Calu3 (cell line): ENCODE results near the gene PSMA2. TPM values are rescaled to one million over a fixed set of nuclear protein-coding genes. Genes with fewer than 3 reads are reported as not detected.

ENCODE experiments used
- BruUV-seq: library from RNA; stranded (reverse); fragments of 400-500 nt; replicated peaks from 2 replicates; lab custom pipeline; 2021; lab: Mats Ljungman, UMichigan
- CTCF ChIA-PET: fragments of 300-600 bp; sonication (Branson Sonifier 250); formaldehyde crosslinking; loops from one replicate; lab custom pipeline; 2022; ENCODE audit warnings: antibody characterized with exemption; lab: Charles Lee
- DNase-seq: peaks from one replicate; pipeline ENCODE4 v3.0.0; 2022
- H3K27ac Mint-ChIP-seq: one replicate; pipeline ENCODE4 v1.8.0; 2022; ENCODE audit warnings: mixed read lengths; ENCODE audit not compliant: unreplicated experiment
- H3K27me3 Mint-ChIP-seq: one replicate; pipeline ENCODE4 v1.8.0; 2022; ENCODE audit warnings: mixed read lengths; ENCODE audit not compliant: unreplicated experiment
- H3K36me3 Mint-ChIP-seq: one replicate; pipeline ENCODE4 v1.8.0; 2022; ENCODE audit warnings: mild to moderate bottlenecking, moderate library complexity, mixed read lengths; ENCODE audit not compliant: insufficient read depth, unreplicated experiment
- H3K4me1 Mint-ChIP-seq: one replicate; pipeline ENCODE4 v1.8.0; 2022; ENCODE audit warnings: mild to moderate bottlenecking, low read depth, mixed read lengths; ENCODE audit not compliant: unreplicated experiment
- H3K4me3 Mint-ChIP-seq: one replicate; pipeline ENCODE4 v1.8.0; 2022; ENCODE audit warnings: mild to moderate bottlenecking, low read depth, moderate library complexity, mixed read lengths; ENCODE audit not compliant: unreplicated experiment
- H3K9me3 Mint-ChIP-seq: one replicate; pipeline ENCODE4 v1.8.0; 2022; ENCODE audit warnings: low read depth, mixed read lengths; ENCODE audit not compliant: unreplicated experiment
- intact Hi-C: fragments of 100-400 bp; cut with micrococcal nuclease; formaldehyde crosslinking; loops from one replicate; pipeline ENCODE4 v1.10.0; 2022; ENCODE audit not compliant: unreplicated experiment
- total RNA-seq: library from RNA; stranded (reverse); gene quantifications from 2 replicates; pipeline ENCODE4 v1.2.3, GENCODE V29; 2022
- TF ChIP-seq, protein P1 (sequence below): fragments of 200-600 bp; IDR thresholded peaks from one replicate; pipeline ENCODE4 v1.8.0; 2022; ENCODE audit warnings: antibody characterized with exemption; ENCODE audit not compliant: unreplicated experiment

Gene PSMA2
- total RNA-seq, 1 experiment from 2014 or later, result 208 TPM

DNA sequence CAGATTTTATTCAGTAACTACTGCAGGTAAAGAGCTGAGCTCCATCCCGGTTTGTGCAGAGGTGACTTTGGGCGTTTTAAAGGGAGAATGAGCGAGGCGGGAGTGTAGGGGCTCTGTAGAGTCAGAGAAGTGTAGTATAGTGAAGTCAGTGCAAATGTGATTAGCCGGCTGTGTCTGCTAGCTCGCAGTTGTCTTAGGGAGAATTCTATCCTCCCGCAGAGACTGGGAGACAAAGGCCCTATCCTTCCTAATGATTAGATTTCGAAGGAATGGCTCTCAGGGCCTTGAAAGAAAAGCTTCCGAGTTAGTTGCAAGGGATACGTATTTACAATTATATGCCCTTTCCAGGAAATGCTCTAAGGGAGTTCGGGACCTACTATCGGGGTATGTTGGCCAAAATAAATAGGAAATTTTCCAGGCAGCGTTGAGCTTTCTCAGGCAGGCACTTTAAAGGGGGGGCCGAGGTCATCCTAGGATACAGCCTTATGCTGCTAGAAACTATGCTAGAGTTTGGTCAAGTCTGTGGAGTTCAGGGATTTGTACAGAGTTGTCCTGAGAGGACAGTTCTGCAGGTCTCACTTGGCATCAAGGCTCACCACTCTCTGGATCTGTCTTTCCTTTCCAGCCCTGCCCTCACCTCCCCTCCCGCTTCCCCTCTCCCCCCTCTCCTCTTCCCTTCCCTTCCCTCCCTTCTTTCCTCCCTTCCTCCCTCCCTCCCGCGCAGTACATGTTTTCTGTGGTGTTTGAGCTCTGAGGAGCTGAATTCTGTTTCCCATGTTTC is 1.0 kb upstream of the PSMA2 start:
- H3K4me3 Mint-ChIP-seq, result peak overlapping the region; percentile 100
- H3K4me1 Mint-ChIP-seq, result peaks cover 23% of the 10 kb centered on the region
- intact Hi-C loops, result loop anchor here (5.0 kb wide), 1 partner anchor 659 kb away; no protein-coding TSS in a partner anchor
- CTCF ChIA-PET, result interaction anchor here (0.6 to 2.1 kb wide), 10 partner anchors 8 to 1950 kb away, joined by 3 to 12 read pairs (median 5); partner anchors contain the start of genes C7orf25 and STK17A
- BruUV-seq, result no TSS peak
- no peaks in the 10 kb centered on the region for H3K9me3 Mint-ChIP-seq
- TF ChIP-seq, protein P1, sequence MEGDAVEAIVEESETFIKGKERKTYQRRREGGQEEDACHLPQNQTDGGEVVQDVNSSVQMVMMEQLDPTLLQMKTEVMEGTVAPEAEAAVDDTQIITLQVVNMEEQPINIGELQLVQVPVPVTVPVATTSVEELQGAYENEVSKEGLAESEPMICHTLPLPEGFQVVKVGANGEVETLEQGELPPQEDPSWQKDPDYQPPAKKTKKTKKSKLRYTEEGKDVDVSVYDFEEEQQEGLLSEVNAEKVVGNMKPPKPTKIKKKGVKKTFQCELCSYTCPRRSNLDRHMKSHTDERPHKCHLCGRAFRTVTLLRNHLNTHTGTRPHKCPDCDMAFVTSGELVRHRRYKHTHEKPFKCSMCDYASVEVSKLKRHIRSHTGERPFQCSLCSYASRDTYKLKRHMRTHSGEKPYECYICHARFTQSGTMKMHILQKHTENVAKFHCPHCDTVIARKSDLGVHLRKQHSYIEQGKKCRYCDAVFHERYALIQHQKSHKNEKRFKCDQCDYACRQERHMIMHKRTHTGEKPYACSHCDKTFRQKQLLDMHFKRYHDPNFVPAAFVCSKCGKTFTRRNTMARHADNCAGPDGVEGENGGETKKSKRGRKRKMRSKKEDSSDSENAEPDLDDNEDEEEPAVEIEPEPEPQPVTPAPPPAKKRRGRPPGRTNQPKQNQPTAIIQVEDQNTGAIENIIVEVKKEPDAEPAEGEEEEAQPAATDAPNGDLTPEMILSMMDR, result no peak
- H3K27me3 Mint-ChIP-seq, result no peaks in the 10 kb centered on the region
- peak overlapping the region; percentile 99 for H3K27ac Mint-ChIP-seq
- DNase-seq, result no peak
- peaks cover 46% of the 10 kb centered on the region for H3K36me3 Mint-ChIP-seq

DNA sequence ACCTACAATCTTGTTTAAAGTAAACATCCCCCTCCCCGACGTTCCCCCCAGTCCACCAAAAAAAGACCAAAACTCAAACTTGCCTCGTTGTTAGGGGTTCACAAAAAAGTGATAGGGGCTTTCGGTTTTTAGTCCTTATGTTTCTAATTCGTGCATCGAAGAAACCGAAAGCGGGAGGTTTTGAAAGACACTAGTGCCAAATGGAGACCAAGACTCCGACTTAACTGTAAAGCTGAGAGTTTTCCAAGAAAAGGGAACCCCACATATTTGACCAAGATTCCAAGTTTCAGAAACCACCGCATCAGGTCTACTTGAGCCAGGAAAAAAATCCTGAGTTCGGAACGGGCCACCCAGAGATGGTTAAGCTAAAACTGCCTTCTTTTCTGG is 534 bp downstream of the PSMA2 start:
- H3K27ac Mint-ChIP-seq, result peak overlapping the region; percentile 99
- BruUV-seq, result no TSS peak

DNA sequence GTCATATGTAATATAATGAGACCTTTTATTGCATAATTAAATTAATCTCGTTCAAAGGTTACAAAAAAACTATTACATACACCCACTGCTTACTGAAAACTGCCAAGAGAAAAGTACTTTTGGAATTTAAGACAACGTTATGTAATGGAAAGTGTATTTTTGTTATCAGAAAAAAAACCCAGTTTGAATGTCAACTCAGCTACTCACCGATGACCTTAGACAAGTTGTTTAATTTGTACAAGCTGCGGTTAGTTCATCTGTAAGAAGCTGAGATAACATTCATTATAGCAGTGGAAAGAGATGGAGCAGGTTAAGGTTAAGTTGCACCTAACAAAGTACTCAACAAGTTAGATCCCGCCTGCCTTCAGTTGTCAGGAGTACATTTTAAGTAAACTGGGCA is 1.1 kb downstream of the PSMA2 start:
- Mint-ChIP-seq H3K27me3 (no peaks in the 10 kb centered on the region), H3K36me3 (peaks cover 51% of the 10 kb centered on the region), H3K27ac (peak overlapping the region; percentile 99), H3K4me1 (peaks cover 26% of the 10 kb centered on the region), H3K4me3 (peak overlapping the region; percentile 100), H3K9me3 (no peaks in the 10 kb centered on the region)
- CTCF ChIA-PET, result no interaction called here
- no TSS peak for BruUV-seq
- DNase-seq, result no peak
- intact Hi-C loops, result loop anchor here (5.0 kb wide), 1 partner anchor 661 kb away; no protein-coding TSS in a partner anchor
- TF ChIP-seq, protein P1, result no peak

More for the DNA sequence above, 534 bp downstream of the PSMA2 start:
- Mint-ChIP-seq H3K36me3 (peaks cover 54% of the 10 kb centered on the region), H3K4me3 (peak overlapping the region; percentile 100), H3K4me1 (peaks cover 26% of the 10 kb centered on the region), H3K27me3 (no peaks in the 10 kb centered on the region), H3K9me3 (no peaks in the 10 kb centered on the region)
- no peak for DNase-seq
- TF ChIP-seq, protein P1, result no peak
- intact Hi-C loops, result loop anchor here (5.0 kb wide), 1 partner anchor 661 kb away; no protein-coding TSS in a partner anchor
- CTCF ChIA-PET, result interaction anchor here (0.7 to 2.1 kb wide), 6 partner anchors 13 to 991 kb away, joined by 3 to 12 read pairs (median 4); partner anchors contain the start of gene STK17A

DNA sequence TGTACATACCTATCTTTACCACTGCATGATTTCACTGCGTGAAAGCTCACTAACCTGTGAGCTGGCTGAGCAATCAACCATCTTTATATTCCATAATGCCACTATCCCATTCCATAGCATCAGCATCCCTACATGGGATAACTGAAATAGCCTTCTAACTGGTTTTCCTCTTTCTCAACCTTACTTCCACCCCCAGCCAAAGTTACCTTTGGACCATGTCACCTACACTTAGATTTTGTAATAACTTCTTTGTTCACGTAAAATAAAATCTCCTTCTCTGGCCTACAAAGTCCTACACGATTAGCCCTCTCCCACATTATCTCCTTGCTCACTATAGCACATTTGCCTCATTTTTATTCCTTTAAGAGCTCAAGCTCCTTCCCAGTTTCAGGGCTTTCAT is 2.5 kb downstream of the PSMA2 start:
- Mint-ChIP-seq H3K4me3 (peak overlapping the region; percentile 22), H3K9me3 (no peaks in the 10 kb centered on the region), H3K27ac (peak overlapping the region; percentile 4), H3K4me1 (peaks cover 26% of the 10 kb centered on the region), H3K27me3 (no peaks in the 10 kb centered on the region), H3K36me3 (peaks cover 52% of the 10 kb centered on the region)
- intact Hi-C loops, result no loop called here
- TF ChIP-seq, protein P1, result no peak
- CTCF ChIA-PET, result interaction anchor here (0.8 kb wide), 1 partner anchor 15 kb away, joined by 5 read pairs; no protein-coding TSS in a partner anchor
- no TSS peak for BruUV-seq
- DNase-seq, result no peak
